ENCODE results near the gene HUWE1.

Gene HUWE1

DNA sequence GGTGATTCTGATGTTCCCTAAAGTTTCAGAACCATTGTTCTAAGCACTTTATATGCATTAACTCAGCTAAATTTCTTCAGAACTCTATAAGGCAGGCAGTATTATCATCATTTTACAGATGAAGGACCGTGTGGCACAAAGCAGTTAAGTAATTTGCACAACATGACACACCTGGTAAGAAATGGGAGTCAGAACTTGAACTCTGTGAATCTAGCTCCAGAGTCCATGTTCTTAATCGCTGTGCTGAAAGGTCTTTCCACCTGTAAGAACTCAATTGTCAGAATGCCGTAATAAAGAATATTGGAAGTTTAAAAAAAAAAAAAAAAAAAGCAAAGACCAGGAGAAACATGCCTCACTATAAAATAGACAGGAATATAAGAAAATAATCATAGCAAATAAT lies 9.2 kb downstream of the HUWE1 start:
- no peak overlapping the region for H3K23ac ChIP-seq (ENCODE audit: low read length)
- WGBS (ENCODE audit: extremely low coverage, insufficient coverage, low lambda C conversion rate): no CpG with 5 or more reads among the region's 3 CpGs
- no peak overlapping the region for H2BK5ac ChIP-seq (ENCODE audit: low read length)
- H3K79me1 ChIP-seq (ENCODE audit: low read length): no peaks in the 10 kb centered on the region
- no peak overlapping the region for H3K18ac ChIP-seq (ENCODE audit: low read length)
- no peak overlapping the region for H4K5ac ChIP-seq (ENCODE audit: low read length)
- H3K56ac ChIP-seq (ENCODE audit: low read length): no peak overlapping the region
- no peaks in the 10 kb centered on the region for H3K4me1 ChIP-seq (ENCODE audit: control insufficient read depth, low read depth, low read length)
- no peak overlapping the region for H2BK15ac ChIP-seq (replicated peaks; ENCODE audit: low read depth)
- no peak overlapping the region for H3K4me3 ChIP-seq (ENCODE audit: low read length)
- no peak overlapping the region for H3K27ac ChIP-seq (ENCODE audit: low read depth, low read length)
- H4K8ac ChIP-seq (ENCODE audit: low read depth, low read length): no peak overlapping the region
- no peak overlapping the region for H3K4me2 ChIP-seq (ENCODE audit: low read length)
- H2AK5ac ChIP-seq (ENCODE audit: low read length): no peak overlapping the region
- peaks cover 56% of the 10 kb centered on the region for H3K79me2 ChIP-seq (ENCODE audit: control insufficient read depth, insufficient read depth, low read length)
- no peak for DNase-seq
- H2BK120ac ChIP-seq (ENCODE audit: low read depth, low read length): no peak overlapping the region
- no peak overlapping the region for H3K9ac ChIP-seq (ENCODE audit: low read length)
- H3K4ac ChIP-seq (ENCODE audit: low read depth, low read length): no peak overlapping the region
- H3K36me3 ChIP-seq (ENCODE audit: control insufficient read depth, insufficient read depth, low read length): peaks cover 1% of the 10 kb centered on the region
- no peaks in the 10 kb centered on the region for H3K27me3 ChIP-seq (ENCODE audit: insufficient read depth, low read length, poor library complexity)

DNA sequence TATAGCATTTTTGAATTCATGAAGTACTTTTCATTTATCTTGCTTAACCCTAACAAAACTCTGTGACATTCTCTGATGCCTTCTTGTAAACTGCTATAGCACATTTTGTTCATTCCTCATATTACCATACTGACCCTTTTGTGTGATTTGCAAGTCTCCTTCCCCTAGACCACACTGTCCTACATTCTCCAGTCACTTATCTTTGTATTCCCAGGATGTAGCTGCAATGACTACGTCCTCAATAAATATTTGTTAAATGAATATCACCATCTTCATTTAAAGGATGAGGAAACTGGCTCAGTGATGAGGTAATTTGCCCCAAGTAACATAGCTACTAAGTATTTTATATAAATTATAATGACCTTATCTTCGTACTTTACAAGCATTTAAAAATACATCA lies 11.9 kb downstream of the HUWE1 start:
- Histone ChIP-seq H3K27me3 (ENCODE audit: insufficient read depth, low read length, poor library complexity) (no peaks in the 10 kb centered on the region), H3K23ac (ENCODE audit: low read length) (no peak overlapping the region), H2AK5ac (ENCODE audit: low read length) (no peak overlapping the region), H3K4me2 (ENCODE audit: low read length) (no peak overlapping the region), H3K56ac (ENCODE audit: low read length) (no peak overlapping the region), H3K4me1 (ENCODE audit: control insufficient read depth, low read depth, low read length) (no peaks in the 10 kb centered on the region), H2BK15ac (replicated peaks; ENCODE audit: low read depth) (no peak overlapping the region), H2BK5ac (ENCODE audit: low read length) (no peak overlapping the region), H3K18ac (ENCODE audit: low read length) (no peak overlapping the region), H4K8ac (ENCODE audit: low read depth, low read length) (no peak overlapping the region), H3K4ac (ENCODE audit: low read depth, low read length) (no peak overlapping the region), H4K5ac (ENCODE audit: low read length) (no peak overlapping the region), H3K36me3 (ENCODE audit: control insufficient read depth, insufficient read depth, low read length) (no peaks in the 10 kb centered on the region), H3K27ac (ENCODE audit: low read depth, low read length) (no peak overlapping the region), H2BK120ac (ENCODE audit: low read depth, low read length) (no peak overlapping the region), H3K79me1 (ENCODE audit: low read length) (no peaks in the 10 kb centered on the region), H3K79me2 (ENCODE audit: control insufficient read depth, insufficient read depth, low read length) (peaks cover 38% of the 10 kb centered on the region), H3K4me3 (ENCODE audit: low read length) (no peak overlapping the region), H3K9ac (ENCODE audit: low read length) (no peak overlapping the region)
- no peak for DNase-seq
- WGBS (ENCODE audit: extremely low coverage, insufficient coverage, low lambda C conversion rate): no CpG with 5 or more reads among the region's 2 CpGs

DNA sequence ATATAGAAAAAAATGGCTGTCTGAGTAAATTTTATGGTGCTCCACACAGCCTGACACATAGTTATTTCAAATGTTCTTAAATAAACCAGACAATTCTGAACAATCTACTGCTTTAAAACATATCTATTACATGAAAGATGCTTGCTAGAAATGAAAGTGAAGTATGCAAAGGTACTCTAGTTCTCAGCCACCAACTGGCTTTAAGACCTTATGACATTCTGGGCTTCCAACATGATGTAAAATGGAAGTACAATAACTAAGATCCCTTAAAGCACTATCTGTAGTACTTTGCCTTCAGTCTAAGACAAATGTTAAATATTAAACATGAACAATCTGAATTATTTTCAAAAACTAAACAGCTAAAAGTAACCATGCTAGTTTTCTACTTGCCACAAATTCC lies 17.3 kb downstream of the HUWE1 start:
- H3K36me3 ChIP-seq (ENCODE audit: control insufficient read depth, insufficient read depth, low read length): no peaks in the 10 kb centered on the region

DNA sequence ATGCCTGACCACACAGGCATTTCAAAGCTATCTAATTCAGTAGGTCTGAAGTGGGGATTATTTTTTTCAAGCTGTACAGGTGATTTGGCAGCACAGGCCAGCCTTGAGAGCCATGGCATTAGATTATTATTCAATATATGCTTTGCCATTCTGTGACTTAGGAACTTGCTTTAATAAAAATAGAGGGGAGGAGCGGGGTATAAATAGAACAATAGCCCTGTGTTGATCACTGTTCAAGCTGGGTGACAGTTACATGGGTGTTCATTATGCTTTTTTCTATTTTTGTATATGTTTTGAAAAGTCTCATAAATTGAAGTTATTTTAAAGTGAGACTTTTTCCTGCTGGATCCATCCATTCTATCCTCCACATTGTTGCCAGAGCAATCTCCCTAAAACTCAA lies 20.3 kb downstream of the HUWE1 start:
- no peak overlapping the region for H2BK120ac ChIP-seq (ENCODE audit: low read depth, low read length)
- no peaks in the 10 kb centered on the region for H3K36me3 ChIP-seq (ENCODE audit: control insufficient read depth, insufficient read depth, low read length)
- no peak overlapping the region for H2BK5ac ChIP-seq (ENCODE audit: low read length)
- H2AK5ac ChIP-seq (ENCODE audit: low read length): no peak overlapping the region
- H3K18ac ChIP-seq (ENCODE audit: low read length): no peak overlapping the region
- H3K27ac ChIP-seq (ENCODE audit: low read depth, low read length): no peak overlapping the region
- H3K9ac ChIP-seq (ENCODE audit: low read length): no peak overlapping the region
- H3K27me3 ChIP-seq (ENCODE audit: insufficient read depth, low read length, poor library complexity): no peaks in the 10 kb centered on the region
- no peaks in the 10 kb centered on the region for H3K4me1 ChIP-seq (ENCODE audit: control insufficient read depth, low read depth, low read length)
- no peak overlapping the region for H4K5ac ChIP-seq (ENCODE audit: low read length)
- no peak overlapping the region for H2BK15ac ChIP-seq (replicated peaks; ENCODE audit: low read depth)
- H3K79me2 ChIP-seq (ENCODE audit: control insufficient read depth, insufficient read depth, low read length): peaks cover 51% of the 10 kb centered on the region
- no peak overlapping the region for H3K23ac ChIP-seq (ENCODE audit: low read length)
- H3K4ac ChIP-seq (ENCODE audit: low read depth, low read length): no peak overlapping the region
- no CpG with 5 or more reads among the region's 1 CpG for WGBS (ENCODE audit: extremely low coverage, insufficient coverage, low lambda C conversion rate)
- H3K79me1 ChIP-seq (ENCODE audit: low read length): no peaks in the 10 kb centered on the region
- no peak for DNase-seq
- H3K4me2 ChIP-seq (ENCODE audit: low read length): no peak overlapping the region
- no peak overlapping the region for H3K4me3 ChIP-seq (ENCODE audit: low read length)
- no peak overlapping the region for H4K8ac ChIP-seq (ENCODE audit: low read depth, low read length)
- no peak overlapping the region for H3K56ac ChIP-seq (ENCODE audit: low read length)

More for the DNA sequence above, 17.3 kb downstream of the HUWE1 start:
- Histone ChIP-seq H2BK15ac (replicated peaks; ENCODE audit: low read depth) (no peak overlapping the region), H2AK5ac (ENCODE audit: low read length) (no peak overlapping the region), H3K18ac (ENCODE audit: low read length) (no peak overlapping the region), H3K56ac (ENCODE audit: low read length) (no peak overlapping the region), H3K9ac (ENCODE audit: low read length) (no peak overlapping the region), H2BK120ac (ENCODE audit: low read depth, low read length) (no peak overlapping the region), H4K5ac (ENCODE audit: low read length) (no peak overlapping the region), H3K4me2 (ENCODE audit: low read length) (no peak overlapping the region), H4K8ac (ENCODE audit: low read depth, low read length) (no peak overlapping the region), H3K4me3 (ENCODE audit: low read length) (no peak overlapping the region), H3K79me2 (ENCODE audit: control insufficient read depth, insufficient read depth, low read length) (peaks cover 38% of the 10 kb centered on the region), H3K4me1 (ENCODE audit: control insufficient read depth, low read depth, low read length) (no peaks in the 10 kb centered on the region), H3K79me1 (ENCODE audit: low read length) (no peaks in the 10 kb centered on the region), H3K27me3 (ENCODE audit: insufficient read depth, low read length, poor library complexity) (no peaks in the 10 kb centered on the region), H3K23ac (ENCODE audit: low read length) (no peak overlapping the region), H2BK5ac (ENCODE audit: low read length) (no peak overlapping the region), H3K4ac (ENCODE audit: low read depth, low read length) (no peak overlapping the region), H3K27ac (ENCODE audit: low read depth, low read length) (no peak overlapping the region)
- no peak for DNase-seq

DNA sequence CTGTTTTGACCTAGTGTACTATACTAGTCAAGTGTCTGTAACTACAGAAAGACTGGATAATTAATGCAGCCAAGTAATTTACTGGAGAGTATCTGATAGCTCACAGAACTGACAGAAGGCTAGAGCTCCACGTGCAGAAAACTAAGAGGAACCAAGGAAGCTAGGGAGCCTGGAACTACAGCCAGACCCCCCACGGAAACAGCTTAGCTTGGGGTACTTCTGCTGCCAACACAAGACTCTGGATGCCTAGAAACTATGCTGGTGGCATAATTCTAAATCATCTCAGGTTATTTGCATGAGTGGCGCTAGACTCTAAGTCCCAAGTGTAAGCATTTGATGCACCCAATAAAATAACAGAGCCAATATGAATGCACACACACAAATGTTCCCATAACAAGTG lies 26.5 kb downstream of the HUWE1 start:
- H3K4me3 ChIP-seq (ENCODE audit: low read length): no peak overlapping the region
- peaks cover 49% of the 10 kb centered on the region for H3K79me2 ChIP-seq (ENCODE audit: control insufficient read depth, insufficient read depth, low read length)
- no CpG with 5 or more reads among the region's 3 CpGs for WGBS (ENCODE audit: extremely low coverage, insufficient coverage, low lambda C conversion rate)
- H3K27me3 ChIP-seq (ENCODE audit: insufficient read depth, low read length, poor library complexity): no peaks in the 10 kb centered on the region
- H3K4ac ChIP-seq (ENCODE audit: low read depth, low read length): no peak overlapping the region
- no peak overlapping the region for H2BK15ac ChIP-seq (replicated peaks; ENCODE audit: low read depth)
- no peak overlapping the region for H3K4me2 ChIP-seq (ENCODE audit: low read length)
- no peaks in the 10 kb centered on the region for H3K4me1 ChIP-seq (ENCODE audit: control insufficient read depth, low read depth, low read length)
- H2BK5ac ChIP-seq (ENCODE audit: low read length): no peak overlapping the region
- H3K23ac ChIP-seq (ENCODE audit: low read length): no peak overlapping the region
- H3K79me1 ChIP-seq (ENCODE audit: low read length): no peaks in the 10 kb centered on the region
- no peak overlapping the region for H3K18ac ChIP-seq (ENCODE audit: low read length)
- H2BK120ac ChIP-seq (ENCODE audit: low read depth, low read length): no peak overlapping the region
- H3K9ac ChIP-seq (ENCODE audit: low read length): no peak overlapping the region
- H3K36me3 ChIP-seq (ENCODE audit: control insufficient read depth, insufficient read depth, low read length): no peaks in the 10 kb centered on the region
- no peak overlapping the region for H4K5ac ChIP-seq (ENCODE audit: low read length)
- no peak overlapping the region for H3K27ac ChIP-seq (ENCODE audit: low read depth, low read length)
- DNase-seq: no peak
- H3K56ac ChIP-seq (ENCODE audit: low read length): no peak overlapping the region
- no peak overlapping the region for H4K8ac ChIP-seq (ENCODE audit: low read depth, low read length)
- no peak overlapping the region for H2AK5ac ChIP-seq (ENCODE audit: low read length)

DNA sequence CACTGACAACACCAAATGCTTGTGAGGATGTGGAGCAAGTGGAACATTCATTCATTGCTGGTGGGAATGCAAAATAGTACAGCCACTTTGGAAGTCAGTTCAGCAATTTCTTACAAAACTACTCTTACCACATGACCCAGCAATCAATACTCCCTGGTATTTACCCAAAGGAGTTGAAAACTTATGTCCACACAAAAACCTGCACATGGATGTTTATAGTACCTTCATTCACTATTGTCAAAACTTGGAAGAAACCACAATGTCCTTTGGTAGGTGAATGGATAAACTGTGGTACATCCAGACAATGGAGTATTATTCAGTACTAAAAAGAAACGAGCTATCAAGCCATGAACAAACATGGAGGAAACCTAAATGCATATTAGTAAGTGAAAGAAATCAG lies 27.5 kb downstream of the HUWE1 start:
- Histone ChIP-seq H3K36me3 (ENCODE audit: control insufficient read depth, insufficient read depth, low read length) (no peaks in the 10 kb centered on the region), H3K18ac (ENCODE audit: low read length) (no peak overlapping the region), H3K27ac (ENCODE audit: low read depth, low read length) (no peak overlapping the region), H3K23ac (ENCODE audit: low read length) (no peak overlapping the region), H2AK5ac (ENCODE audit: low read length) (no peak overlapping the region), H4K5ac (ENCODE audit: low read length) (no peak overlapping the region), H3K4me2 (ENCODE audit: low read length) (no peak overlapping the region), H3K4me1 (ENCODE audit: control insufficient read depth, low read depth, low read length) (no peaks in the 10 kb centered on the region), H3K4ac (ENCODE audit: low read depth, low read length) (no peak overlapping the region), H3K79me1 (ENCODE audit: low read length) (no peaks in the 10 kb centered on the region), H3K79me2 (ENCODE audit: control insufficient read depth, insufficient read depth, low read length) (peaks cover 46% of the 10 kb centered on the region), H3K4me3 (ENCODE audit: low read length) (no peak overlapping the region), H4K8ac (ENCODE audit: low read depth, low read length) (no peak overlapping the region), H2BK15ac (replicated peaks; ENCODE audit: low read depth) (no peak overlapping the region), H3K27me3 (ENCODE audit: insufficient read depth, low read length, poor library complexity) (no peaks in the 10 kb centered on the region), H3K9ac (ENCODE audit: low read length) (no peak overlapping the region), H2BK120ac (ENCODE audit: low read depth, low read length) (no peak overlapping the region), H3K56ac (ENCODE audit: low read length) (no peak overlapping the region), H2BK5ac (ENCODE audit: low read length) (no peak overlapping the region)
- DNase-seq: no peak
- WGBS (ENCODE audit: extremely low coverage, insufficient coverage, low lambda C conversion rate): no CpG with 5 or more reads among the region's 1 CpG
